GM08714 (cell line): ENCODE measurements around the gene UXS1.
A peak's percentile ranks its signal among the peaks of the same experiment; 100 is the strongest.
"Not testable (repeated sequence)": the region's sequence is repeated elsewhere in the genome, so short reads cannot be mapped to it uniquely, and the experiment has no call there.

ENCODE experiments used
- H3K4me3 ChIP-seq: fragments of 200-500 bp; sonication (Bioruptor generic); 2 replicates; pipeline ENCODE4 v1.5.1; 2014; ENCODE audit warnings: mild to moderate bottlenecking, low read length, inconsistent platforms
- ZNF274 ChIP-seq: IDR thresholded peaks from 2 replicates; pipeline ENCODE4 v1.6.1; 2012; ENCODE audit warnings: mild to moderate bottlenecking, low read depth, low read length

UXS1 gene

DNA sequence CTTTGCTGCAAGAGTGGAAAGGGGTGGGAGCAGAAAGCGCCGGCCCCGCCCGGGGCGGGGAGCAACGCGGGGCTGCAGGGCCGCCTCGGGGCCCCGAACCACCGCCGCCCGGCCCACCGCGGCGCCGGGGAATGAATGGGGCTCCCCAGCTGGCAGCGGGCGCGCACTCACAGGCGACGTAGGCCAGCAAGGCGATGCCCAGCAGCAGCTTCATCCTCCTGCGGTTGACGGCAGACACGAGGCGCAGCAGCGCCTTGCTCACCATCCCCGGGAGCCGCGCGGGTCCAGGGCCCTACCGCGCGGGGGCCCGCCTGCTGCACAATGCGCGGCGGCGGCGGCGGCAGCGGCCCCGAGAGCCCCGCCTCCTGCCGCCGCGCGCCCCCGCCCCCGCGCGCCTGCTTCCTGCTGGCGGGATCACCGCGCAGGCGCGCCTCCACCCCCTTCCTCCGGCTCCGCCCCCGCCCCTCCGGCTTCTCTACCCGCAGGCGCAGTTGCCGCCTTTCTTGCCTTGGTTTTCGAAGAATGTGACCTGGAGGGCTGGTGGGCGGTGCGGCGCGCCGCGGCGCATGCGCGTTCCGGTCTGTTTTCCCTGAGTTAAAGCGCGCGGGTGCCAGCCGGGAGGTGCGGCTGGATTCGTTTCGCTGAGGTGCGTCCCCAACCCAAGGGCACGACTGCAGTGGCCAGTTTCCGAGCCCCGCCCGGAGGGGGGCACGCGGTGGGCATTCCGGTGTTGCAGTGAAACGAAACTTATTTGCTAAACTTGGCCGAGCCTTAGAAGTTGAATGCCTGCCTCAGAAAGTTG is at the start of gene UXS1:
TSS of gene UXS1 (minus strand) at position 325 of the 802 bp plus-strand sequence. CDS start at position 265, 60 bp downstream.
- peak within 1 kb of the TSS; percentile 85 for H3K4me3 ChIP-seq
- no peak for TF ChIP-seq ZNF274

DNA sequence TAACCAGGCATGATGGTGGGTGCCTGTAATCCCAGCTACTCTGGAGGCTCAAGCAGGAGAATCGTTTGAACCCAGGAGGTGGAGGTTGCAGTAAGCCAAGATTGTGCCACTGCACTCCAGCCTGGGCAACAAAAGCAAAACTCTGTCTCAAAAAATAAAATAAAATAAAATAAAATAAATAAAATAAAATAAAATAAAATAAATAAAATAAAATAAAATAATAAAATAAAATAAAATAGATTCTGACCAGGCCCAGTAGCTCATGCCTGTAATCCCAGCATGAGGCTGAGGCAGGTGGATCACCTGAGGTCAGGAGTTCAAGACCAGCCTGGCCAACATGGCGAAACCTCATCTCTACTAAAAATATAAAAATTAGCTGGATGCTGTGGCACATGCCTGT is 45.4 kb upstream of the UXS1 start:
- not testable (repeated sequence) for H3K4me3 ChIP-seq

DNA sequence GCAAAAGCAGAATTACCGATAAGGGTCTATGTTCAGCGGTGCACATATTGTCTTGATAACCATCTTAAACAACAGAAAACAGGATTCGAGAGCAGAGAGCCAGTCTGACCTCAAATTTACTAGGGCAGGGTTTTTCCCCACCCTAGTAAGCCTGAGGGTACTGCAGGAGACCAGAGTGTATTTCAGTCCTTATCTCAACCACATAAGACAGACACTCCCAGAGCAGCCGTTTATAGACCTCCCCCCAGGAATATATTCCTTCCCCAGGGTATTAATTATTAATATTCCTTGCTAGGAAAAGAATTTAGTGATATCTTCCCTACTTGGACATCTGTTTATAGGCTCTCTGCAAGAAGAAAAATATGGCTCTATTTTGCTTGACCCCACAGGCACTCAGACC is 41.3 kb upstream of the UXS1 start:
- H3K4me3 ChIP-seq: not testable (repeated sequence)

DNA sequence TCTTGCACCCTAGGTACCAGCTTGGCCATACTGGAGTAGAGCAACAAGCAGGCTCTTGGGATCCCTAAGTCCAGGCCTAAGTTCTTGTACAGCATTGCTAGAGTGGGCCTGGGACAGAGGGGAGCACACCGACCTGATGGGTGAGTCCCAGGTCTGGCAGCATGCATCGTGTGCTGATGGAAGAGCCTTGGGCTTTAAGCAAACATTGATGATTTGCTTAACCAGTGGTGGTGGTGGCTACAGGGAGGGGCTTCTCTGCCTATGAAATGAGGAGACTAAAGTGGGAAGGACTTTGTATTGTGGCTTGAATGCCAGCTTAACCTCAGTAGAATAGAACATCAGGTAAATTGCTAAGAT is 39.2 kb upstream of the UXS1 start:
- no peak overlapping the region for H3K4me3 ChIP-seq
- no peak for TF ChIP-seq ZNF274

DNA sequence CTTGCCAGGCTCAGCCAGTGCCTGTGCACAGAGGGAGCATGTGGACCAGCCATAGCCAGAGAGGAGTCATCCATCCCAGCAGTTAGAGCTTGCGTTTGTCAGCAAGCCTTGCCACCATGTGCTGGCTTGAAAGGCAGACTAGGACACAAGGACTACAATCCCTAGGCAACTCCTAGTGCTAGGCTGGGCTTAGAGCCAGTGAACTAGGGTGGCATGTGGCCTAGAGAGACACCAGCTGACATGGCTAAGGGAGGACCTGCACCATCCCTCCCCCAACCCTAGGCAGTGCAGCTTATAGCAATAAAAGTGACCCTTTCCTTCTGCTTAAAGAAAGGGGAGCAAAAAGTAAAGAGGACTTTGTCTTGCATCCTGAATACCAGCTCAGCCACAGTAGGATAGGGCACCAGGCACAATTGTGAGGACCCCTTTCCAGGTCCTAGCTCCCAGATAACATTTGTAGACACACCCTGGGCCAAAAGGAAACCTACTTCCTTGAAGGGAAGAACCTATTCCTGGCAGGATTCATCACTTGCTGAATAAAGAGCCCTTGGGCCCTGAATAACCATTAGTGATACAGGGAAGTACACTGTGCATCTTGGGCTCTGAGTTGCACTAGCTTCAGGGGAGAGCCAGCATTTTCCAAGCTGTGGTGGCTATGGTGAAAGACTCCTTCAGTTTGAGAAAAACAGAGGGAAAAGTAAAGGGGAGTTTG is 38.7 kb upstream of the UXS1 start:
- TF ChIP-seq ZNF274: no peak
- H3K4me3 ChIP-seq: no peak overlapping the region

DNA sequence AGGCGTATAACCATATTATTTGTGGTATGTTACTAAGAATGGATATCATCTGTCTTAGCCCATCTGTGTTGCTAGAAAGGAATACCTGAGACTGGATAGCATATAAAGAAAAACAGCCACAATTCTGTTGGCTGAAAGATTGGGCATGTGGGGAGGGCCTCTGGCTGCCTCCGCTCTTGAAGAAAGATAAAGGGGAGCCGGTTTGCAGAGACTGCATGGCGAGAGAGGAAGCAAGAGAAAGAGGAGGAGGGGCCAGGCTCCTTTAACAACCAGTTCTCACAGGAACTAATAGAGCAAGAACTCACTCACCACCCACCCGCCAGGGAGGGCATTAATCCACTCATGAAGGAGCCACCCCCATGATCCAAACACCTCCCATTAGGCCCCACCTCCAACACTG is 29.2 kb upstream of the UXS1 start:
- TF ChIP-seq ZNF274: no peak
- no peak overlapping the region for H3K4me3 ChIP-seq

DNA sequence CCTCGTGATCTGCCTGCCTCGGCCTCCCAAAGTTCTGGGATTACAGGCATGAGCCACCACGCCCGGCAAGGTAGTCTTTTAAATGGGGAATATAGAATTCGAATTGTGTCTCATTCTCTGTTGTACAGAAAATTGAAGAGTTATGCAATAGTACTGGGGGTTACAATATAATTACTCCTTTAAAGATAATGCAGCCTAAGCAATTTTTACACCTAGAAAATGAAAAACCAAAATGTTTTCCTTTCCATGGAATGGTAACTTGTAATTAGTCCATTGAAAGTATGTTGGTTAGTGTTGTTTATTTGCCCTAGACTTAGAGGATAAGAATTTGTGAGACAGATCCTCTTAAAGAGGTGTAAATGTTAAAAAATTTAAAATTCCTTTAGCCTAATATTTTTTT is 28.0 kb upstream of the UXS1 start:
- not testable (repeated sequence) for H3K4me3 ChIP-seq

DNA sequence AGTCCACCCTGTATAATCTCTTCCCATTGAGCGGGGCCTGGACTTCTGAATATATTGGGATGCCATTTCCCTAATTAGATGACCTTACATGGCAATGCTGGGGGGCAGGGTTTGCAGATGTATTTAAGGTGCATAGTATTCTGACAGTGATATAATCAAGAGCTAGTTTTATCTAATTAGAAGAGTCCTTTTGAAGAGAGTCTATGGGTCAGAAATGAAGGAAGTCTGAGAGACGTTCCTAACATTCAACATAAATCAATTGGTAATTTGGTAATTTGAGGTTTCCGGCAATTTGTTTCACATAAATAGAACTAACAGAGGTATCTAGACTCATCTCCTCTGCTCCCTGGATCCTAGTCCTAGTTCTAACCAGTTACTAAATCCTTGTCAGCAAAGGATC is 25.7 kb upstream of the UXS1 start:
- H3K4me3 ChIP-seq: no peak overlapping the region
- no peak for TF ChIP-seq ZNF274

DNA sequence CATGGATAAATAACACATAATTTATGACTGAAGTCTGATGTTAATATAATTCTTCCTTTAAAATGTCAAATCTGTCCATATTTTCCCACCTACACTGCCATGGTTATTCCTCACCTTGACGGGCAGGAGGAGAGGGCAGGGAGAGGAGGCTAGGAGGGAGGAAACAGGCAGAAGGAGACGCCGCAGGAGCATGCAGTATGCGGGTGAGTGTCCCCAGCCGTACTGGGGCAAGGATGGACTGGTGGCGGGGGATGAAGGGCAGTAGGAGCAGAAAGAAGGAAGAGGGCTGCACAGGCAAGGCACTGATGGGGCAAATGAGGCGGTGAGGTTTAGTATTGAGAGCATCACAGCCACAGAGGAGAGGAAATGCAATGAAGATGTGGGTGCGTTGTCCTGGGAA is 25.1 kb upstream of the UXS1 start:
- not testable (repeated sequence) for H3K4me3 ChIP-seq

DNA sequence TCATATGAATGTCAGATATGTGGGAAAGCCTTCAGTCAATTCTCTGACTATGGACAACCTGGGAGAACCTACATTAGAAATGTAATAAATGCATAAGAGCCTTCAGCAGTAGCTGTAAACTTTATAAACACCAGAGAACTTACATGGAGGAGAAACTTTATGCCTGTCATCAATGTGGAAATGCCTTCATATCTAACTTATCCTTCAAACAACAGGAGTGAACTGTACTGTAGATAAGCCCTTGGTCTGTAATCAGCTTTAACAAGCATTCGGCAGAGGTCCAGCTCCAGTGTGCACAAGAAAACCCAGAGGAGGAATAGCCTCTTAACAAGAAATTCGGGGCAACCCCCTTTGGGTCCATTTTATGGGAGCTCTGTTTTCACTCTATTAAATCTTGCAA is 14.8 kb upstream of the UXS1 start:
- no peak for TF ChIP-seq ZNF274
- no peak overlapping the region for H3K4me3 ChIP-seq

DNA sequence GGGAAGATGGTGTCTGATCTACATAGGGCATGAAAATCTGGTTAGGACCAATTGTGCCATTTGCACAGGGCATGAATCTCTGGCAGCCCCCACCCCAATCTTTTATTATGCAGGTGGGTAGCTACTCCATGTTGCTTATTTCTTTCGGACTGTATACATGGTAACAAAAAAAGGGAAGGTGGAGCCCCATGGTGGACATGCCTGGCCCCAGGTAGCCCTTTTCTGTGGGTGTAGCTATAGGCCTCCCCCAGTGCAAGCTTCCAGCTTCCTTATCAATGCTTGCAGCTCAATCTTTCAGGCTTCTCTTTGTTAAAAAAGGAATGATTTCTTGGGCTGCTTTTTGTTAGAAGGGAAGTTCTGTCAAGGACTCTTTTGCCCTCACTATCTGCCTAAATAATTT is 14.3 kb upstream of the UXS1 start:
- no peak overlapping the region for H3K4me3 ChIP-seq
- TF ChIP-seq ZNF274: no peak

DNA sequence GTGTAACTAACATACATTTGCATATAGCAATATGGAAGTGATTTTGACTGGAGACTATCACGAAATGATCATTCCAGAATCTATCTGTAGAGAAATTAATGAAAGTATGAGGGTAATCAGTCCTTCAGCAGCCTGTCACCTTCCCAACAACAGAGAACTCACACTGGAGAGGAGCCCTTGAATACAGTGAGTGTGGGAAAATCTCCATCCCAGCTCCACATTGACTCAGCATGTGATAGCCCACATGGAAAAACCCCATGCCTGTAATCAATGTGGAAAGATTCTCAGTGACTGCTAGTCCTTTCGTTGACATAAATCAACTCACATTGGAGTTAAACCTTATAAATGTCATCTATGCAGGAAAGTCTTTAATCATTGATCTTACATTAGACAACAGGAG is 13.1 kb upstream of the UXS1 start:
- peak; percentile 36; the same call in 1 of the 2 replicates for TF ChIP-seq ZNF274
- H3K4me3 ChIP-seq: no peak overlapping the region

DNA sequence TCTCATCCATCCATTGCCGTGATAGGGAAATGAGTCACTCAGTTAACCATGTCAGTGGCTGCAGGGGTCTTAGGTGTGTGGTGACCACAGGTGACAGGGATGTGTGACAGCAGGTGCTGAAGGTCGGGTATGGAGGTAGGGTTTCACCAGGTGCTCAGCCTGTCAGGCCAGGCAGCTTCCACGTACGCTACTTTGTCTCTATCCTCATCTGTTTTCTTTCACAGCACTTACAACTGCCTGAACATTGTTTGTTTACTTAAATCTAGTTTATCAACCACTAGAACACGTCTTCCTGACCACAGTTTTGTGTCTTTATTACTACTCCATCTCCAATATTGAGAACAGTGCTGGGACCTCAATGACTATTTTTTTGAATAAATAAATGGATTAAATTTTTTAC is 11.4 kb upstream of the UXS1 start:
- H3K4me3 ChIP-seq: no peak overlapping the region
- TF ChIP-seq ZNF274: no peak

DNA sequence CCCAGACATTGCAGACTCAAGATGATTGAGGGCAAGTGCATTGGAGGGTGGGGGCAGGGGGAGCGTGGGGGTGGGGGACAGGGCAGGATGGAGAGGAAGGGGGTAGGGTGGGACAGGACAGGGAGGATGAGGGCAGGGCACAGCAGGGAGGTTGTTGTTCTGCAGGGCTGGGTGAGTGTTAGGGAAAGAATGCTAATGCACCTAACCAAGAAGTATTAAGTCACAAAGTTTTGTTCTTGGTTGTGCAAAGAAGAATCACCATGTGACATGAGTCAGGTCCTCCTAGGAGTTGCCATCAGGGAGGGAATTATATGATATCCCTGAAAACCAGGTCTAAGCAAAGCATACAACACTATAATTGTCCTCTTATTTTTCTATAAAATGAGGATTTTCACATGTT is 10.4 kb upstream of the UXS1 start:
- not testable (repeated sequence) for H3K4me3 ChIP-seq

DNA sequence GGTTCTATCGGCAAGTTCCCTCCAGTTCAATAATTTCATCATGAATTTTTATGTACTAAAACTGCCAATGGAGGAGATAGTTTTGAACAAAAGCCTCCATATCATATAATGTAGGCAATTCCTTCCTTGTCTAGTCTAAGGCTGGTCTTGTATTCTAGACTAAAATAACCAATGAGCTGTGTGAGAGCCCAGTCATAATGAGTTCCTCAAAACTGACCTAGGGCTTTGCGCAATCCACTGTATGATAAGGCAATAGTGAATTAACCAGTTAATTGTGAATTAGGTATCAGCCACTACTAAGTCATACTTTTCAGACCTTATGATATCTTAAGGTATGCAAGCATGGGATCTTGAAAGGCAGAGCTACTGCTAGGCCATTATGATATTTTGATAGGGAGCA is 7.6 kb upstream of the UXS1 start:
- H3K4me3 ChIP-seq: no peak overlapping the region
- no peak for TF ChIP-seq ZNF274

DNA sequence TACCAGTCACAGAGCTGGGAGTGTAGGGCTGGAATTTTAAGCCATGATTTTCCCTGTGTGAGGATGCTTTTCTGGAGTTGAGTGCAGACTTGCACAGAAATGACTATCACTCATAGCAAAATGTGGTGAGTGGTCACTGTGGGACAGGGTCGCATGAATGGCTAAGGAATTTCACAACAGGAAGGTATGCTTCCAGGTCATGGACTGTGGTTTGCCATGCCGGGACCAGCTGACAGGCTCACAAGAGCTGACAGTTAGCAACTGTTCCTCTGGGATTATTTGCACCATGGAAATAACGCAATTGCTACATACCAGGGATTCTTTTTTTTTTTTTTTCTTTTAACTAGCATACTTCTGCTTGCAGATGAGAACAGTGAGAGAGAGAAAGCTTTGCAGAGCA is 3.8 kb upstream of the UXS1 start:
- TF ChIP-seq ZNF274: no peak
- no peak overlapping the region for H3K4me3 ChIP-seq
